Measurements from ENCODE around the gene NID2.

NID2 gene

DNA sequence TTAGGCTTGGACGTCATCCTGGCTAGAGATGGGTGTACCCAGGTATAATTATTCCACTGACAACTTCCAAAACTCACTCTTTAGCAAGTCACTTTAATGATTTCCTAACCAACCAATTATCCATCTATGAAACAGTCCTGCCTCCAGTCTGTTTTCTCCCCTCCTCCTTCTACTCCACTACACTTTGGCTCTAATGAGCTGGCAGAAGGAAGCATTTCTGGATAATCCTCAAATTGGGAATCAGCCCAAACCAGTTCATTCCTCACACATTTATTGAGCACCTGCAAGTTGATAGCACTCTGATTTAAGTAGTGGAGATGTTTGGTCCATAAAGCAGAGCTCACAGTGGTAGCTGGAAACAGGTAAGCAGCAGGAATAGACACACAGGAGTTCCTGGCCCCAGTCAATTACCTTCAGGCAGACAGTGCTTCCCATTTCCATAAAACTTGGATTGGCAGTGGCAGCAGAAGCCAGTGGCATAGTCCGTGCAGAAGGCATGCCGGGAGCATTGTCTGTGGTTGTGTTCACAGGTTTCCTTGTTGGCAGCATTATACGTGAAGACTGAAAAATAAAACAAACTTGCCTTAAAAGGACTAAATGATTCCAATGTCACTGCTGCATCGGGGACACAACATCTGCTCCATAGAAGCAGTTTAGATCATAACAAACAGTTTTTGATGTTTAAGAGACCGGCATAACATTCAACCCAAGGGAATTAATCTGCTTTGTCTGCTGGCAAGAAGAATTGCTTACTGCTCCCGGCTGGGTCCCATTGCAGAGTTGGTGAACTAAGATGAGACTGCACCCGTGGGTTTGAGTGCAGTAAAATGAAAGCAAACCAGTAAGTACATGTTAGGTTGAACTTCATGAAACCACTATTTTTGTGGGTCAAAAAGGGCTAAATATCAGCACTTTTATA is 26.2 kb downstream of the NID2 start:
- Histone ChIP-seq H3K9me3 (ENCODE audit: insufficient read depth, low read length) (no peaks in the 10 kb centered on the region), H4K20me1 (ENCODE audit: insufficient read depth, low read length) (no peaks in the 10 kb centered on the region), H3K4me2 (ENCODE audit: low read length) (no peak overlapping the region), H3K36me3 (replicated peaks; ENCODE audit: low read depth, low read length) (no peaks in the 10 kb centered on the region), H2AFZ (ENCODE audit: low read depth, low read length) (no peak overlapping the region), H3K4me1 (ENCODE audit: low read length) (0 out of 2 replicates have a peak, but pooled peaks cover 2% of the 10 kb centered on the region), H3K4me3 (ENCODE audit: low read length) (no peak overlapping the region), H3K27me3 (ENCODE audit: low read depth, low read length) (peaks cover 23% of the 10 kb centered on the region), H3K9ac (ENCODE audit: low read length) (no peak overlapping the region), H3K27ac (ENCODE audit: low read length) (no peak overlapping the region), H3K79me2 (ENCODE audit: low read length) (no peaks in the 10 kb centered on the region)
- TF ChIP-seq, protein P1, sequence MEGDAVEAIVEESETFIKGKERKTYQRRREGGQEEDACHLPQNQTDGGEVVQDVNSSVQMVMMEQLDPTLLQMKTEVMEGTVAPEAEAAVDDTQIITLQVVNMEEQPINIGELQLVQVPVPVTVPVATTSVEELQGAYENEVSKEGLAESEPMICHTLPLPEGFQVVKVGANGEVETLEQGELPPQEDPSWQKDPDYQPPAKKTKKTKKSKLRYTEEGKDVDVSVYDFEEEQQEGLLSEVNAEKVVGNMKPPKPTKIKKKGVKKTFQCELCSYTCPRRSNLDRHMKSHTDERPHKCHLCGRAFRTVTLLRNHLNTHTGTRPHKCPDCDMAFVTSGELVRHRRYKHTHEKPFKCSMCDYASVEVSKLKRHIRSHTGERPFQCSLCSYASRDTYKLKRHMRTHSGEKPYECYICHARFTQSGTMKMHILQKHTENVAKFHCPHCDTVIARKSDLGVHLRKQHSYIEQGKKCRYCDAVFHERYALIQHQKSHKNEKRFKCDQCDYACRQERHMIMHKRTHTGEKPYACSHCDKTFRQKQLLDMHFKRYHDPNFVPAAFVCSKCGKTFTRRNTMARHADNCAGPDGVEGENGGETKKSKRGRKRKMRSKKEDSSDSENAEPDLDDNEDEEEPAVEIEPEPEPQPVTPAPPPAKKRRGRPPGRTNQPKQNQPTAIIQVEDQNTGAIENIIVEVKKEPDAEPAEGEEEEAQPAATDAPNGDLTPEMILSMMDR (IDR thresholded peaks at IDR 0.05; ENCODE audit: low read depth, low read length), result no peak
- no peak for TF ChIP-seq EZH2phosphoT487 (IDR thresholded peaks at IDR 0.05; ENCODE audit: low read depth)

DNA sequence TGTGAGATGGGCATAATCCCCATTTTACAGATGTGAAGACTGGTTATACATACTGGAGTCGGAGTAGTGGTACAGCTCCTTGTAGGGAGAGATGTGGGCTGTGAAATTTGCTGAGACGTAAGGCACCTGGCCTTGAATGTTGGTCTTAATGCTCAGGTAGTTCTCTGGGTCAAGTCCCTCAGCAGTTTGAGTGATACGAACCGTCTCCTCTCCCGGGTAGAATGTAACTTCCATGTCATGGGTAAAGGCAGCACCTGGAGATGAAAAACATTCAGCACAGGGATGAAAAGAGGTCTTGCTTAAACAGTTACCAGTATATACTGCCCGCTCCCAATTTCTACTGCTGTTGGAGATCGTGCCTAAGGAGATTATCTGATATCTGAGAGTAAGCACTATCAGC is 28.3 kb downstream of the NID2 start:
- H3K27me3 ChIP-seq (ENCODE audit: low read depth, low read length), result peaks cover 20% of the 10 kb centered on the region
- no peak overlapping the region for H3K9ac ChIP-seq (ENCODE audit: low read length)
- no peaks in the 10 kb centered on the region for H3K9me3 ChIP-seq (ENCODE audit: insufficient read depth, low read length)
- no peak overlapping the region for H3K27ac ChIP-seq (ENCODE audit: low read length)
- H3K4me3 ChIP-seq (ENCODE audit: low read length), result no peak overlapping the region
- H3K79me2 ChIP-seq (ENCODE audit: low read length), result no peaks in the 10 kb centered on the region
- no peak overlapping the region for H3K4me2 ChIP-seq (ENCODE audit: low read length)
- no peaks in the 10 kb centered on the region for H4K20me1 ChIP-seq (ENCODE audit: insufficient read depth, low read length)
- H2AFZ ChIP-seq (ENCODE audit: low read depth, low read length), result no peak overlapping the region
- 0 out of 2 replicates have a peak, but pooled peaks cover 2% of the 10 kb centered on the region for H3K4me1 ChIP-seq (ENCODE audit: low read length)
- no peaks in the 10 kb centered on the region for H3K36me3 ChIP-seq (replicated peaks; ENCODE audit: low read depth, low read length)
- TF ChIP-seq EZH2phosphoT487 (IDR thresholded peaks at IDR 0.05; ENCODE audit: low read depth), result no peak
- TF ChIP-seq, protein P1 (IDR thresholded peaks at IDR 0.05; ENCODE audit: low read depth, low read length), result no peak

DNA sequence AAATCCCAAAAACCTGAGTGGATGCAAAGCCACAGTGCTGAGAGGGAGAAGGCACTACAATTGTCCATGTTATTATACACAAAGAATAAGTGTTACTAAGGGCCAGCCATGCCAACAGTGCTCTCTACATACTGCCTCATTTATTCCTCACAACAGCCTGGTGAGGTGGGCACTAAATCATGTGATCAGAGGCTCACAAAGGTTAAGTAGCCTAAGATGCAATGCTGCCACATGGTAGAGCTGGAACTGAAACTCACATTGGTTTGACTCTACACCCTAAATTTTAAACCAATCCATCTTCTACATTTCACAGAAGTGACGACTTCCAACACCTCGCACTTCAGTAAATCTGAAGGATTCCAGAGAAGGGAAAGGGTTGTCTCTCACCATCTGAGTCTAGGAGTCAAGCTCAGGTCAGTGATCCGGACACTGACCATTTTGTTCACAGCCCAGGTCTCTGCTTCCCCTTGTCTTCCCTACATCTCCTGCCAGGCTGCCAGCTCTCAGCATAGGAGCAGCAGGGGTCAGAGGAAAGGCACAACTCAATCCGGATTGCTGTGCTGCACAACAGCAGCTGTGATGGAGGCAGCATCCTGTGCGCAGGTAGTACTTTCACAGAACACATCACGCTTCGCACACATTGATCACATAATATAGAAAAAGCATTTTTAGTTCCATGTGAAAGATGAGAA is 29.6 kb downstream of the NID2 start:
- no peaks in the 10 kb centered on the region for H3K79me2 ChIP-seq (ENCODE audit: low read length)
- 0 out of 2 replicates have a peak, but pooled peaks cover 2% of the 10 kb centered on the region for H3K4me1 ChIP-seq (ENCODE audit: low read length)
- TF ChIP-seq, protein P1 (IDR thresholded peaks at IDR 0.05; ENCODE audit: low read depth, low read length), result no peak
- TF ChIP-seq EZH2phosphoT487 (IDR thresholded peaks at IDR 0.05; ENCODE audit: low read depth), result no peak

DNA sequence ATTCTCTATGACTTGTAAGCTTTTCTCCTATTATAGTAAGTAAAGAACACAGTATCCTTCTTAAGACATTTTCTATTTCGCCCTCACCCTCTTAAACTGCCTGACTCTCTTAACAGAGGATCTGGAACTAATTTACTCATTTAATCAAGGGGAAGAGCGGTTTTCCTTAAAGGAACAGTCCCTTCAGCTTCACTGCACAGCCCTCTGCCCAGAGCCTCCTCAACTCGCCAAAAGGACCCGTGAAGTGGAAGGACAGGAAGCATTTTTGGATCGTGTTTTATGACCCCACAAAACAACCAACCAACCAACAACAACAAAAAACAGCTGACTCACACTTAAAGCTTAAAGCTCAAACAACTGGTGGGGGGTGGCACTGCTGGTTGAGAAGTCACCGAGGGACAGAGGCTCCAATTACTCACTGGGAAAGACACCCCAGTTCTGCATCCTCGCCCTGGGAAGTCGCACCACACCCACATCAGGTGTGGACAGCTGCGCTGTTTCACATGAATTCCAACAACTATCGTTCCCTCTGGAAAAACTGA is 35.7 kb downstream of the NID2 start:
- no peak overlapping the region for H3K4me2 ChIP-seq (ENCODE audit: low read length)
- H3K9ac ChIP-seq (ENCODE audit: low read length), result no peak overlapping the region
- no peaks in the 10 kb centered on the region for H3K4me1 ChIP-seq (ENCODE audit: low read length)
- no peak overlapping the region for H3K4me3 ChIP-seq (ENCODE audit: low read length)
- H4K20me1 ChIP-seq (ENCODE audit: insufficient read depth, low read length), result no peaks in the 10 kb centered on the region
- H3K36me3 ChIP-seq (replicated peaks; ENCODE audit: low read depth, low read length), result no peaks in the 10 kb centered on the region
- H3K27me3 ChIP-seq (ENCODE audit: low read depth, low read length), result peaks cover 13% of the 10 kb centered on the region
- no peak overlapping the region for H3K27ac ChIP-seq (ENCODE audit: low read length)
- no peak overlapping the region for H2AFZ ChIP-seq (ENCODE audit: low read depth, low read length)
- TF ChIP-seq EZH2phosphoT487 (IDR thresholded peaks at IDR 0.05; ENCODE audit: low read depth), result no peak
- TF ChIP-seq, protein P1 (IDR thresholded peaks at IDR 0.05; ENCODE audit: low read depth, low read length), result no peak
- H3K9me3 ChIP-seq (ENCODE audit: insufficient read depth, low read length), result no peaks in the 10 kb centered on the region
- no peaks in the 10 kb centered on the region for H3K79me2 ChIP-seq (ENCODE audit: low read length)

More for the DNA sequence above, 29.6 kb downstream of the NID2 start:
- no peak overlapping the region for H2AFZ ChIP-seq (ENCODE audit: low read depth, low read length)
- H3K27ac ChIP-seq (ENCODE audit: low read length), result no peak overlapping the region
- H3K9me3 ChIP-seq (ENCODE audit: insufficient read depth, low read length), result no peaks in the 10 kb centered on the region
- no peak overlapping the region for H3K9ac ChIP-seq (ENCODE audit: low read length)
- H4K20me1 ChIP-seq (ENCODE audit: insufficient read depth, low read length), result no peaks in the 10 kb centered on the region
- peaks cover 29% of the 10 kb centered on the region for H3K27me3 ChIP-seq (ENCODE audit: low read depth, low read length)
- no peak overlapping the region for H3K4me3 ChIP-seq (ENCODE audit: low read length)
- no peaks in the 10 kb centered on the region for H3K36me3 ChIP-seq (replicated peaks; ENCODE audit: low read depth, low read length)
- no peak overlapping the region for H3K4me2 ChIP-seq (ENCODE audit: low read length)
